Stimulated activated CD8-positive, alpha-beta memory T cell treated with anti-CD3 and anti-CD28 coated beads, Interleukin-4, amount 100 ng/mL, for 1 hour (primary cell): Measurements from ENCODE around the gene CHL1.

Experiments
- DNase-seq, 2 donors: peaks; one replicate each; pipeline ENCODE4 v3.0.0-alpha.2; 2020; ENCODE audit warnings: low read depth in 2 of 2, low spot score in 1 of 2

CHL1 gene

GRCh38 chr3:396293-396692 is 199.7 kb downstream of the CHL1 start:
- no peak for DNase-seq

DNA sequence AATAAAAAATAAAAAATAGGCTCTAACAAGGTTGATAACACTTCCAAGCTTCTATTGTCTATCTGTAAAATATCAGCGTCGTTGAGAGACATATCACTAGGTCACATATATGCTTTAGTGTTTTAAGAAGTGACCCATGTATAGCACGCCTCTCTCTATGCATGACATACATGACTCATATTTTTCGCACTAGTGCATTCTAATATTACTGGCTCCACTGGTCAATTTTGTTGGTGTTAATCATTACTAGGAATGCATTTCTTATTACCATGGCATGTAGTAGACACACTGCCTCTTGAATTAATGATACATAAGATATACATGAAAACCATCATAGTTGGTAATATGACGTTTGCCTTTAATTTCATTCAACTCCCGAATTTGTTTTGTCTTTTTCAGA is 203.1 kb downstream of the CHL1 start:
- DNase-seq = no peak

DNA sequence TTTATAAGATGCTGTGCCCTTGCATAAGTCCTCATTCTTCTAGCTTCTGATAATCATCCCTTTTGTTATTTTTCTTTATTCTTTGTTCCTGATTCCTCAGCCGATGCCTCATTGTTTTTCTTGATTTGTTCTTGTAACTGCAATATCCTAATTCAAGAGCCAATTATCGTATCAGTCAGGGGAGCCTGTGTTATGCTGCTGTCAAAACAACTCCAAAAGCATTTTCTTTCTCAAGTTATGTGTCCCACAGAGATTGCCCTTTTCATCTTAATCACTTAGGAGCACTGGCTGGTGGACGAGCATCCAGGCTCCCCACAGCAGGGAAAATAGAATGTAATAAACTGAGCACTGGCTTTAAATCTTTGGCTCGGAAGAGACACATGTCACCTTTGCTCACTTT is 207.3 kb downstream of the CHL1 start:
- no peak for DNase-seq

DNA sequence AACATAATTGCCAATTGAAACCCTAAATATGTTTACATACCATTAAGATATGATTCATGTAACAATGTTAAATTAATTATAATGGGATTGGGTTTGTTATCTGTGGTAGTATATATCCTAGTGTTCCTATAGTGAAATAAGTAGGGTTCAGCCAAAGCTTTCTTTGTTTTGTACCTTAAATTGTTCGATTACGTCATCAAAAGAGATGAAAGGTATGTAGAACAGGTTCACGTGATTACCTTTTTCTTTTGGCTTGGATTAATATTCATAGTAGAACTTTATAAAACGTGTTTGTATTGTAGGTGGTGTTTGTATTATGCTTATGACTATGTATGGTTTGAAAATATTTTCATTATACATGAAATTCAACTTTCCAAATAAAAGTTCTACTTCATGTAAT is 212.4 kb downstream of the CHL1 start:
- DNase-seq = no peak

DNA sequence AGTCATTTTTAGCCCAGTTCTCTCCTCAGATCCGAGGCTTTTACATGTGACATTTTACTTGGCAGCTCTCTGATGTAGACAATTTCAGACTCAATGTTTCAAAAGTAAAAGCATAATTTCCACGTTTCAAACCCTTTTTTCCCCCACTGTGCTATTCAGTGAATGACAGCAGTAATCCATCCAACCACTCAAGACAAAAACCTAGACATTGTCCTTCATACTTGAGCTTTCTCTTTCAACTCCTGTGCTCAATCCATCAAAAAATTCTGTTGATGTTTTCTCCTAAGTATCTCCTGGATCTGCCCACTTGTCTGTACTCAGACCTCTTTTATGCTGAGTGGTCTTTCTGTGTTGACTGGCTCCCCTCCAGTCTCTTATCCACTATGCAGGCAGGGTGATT is 214.7 kb downstream of the CHL1 start:
- no peak for DNase-seq

- no peak for DNase-seq
Observed at GRCh38 chr3:414063-414462, 217.5 kb downstream of the CHL1 start.

DNA sequence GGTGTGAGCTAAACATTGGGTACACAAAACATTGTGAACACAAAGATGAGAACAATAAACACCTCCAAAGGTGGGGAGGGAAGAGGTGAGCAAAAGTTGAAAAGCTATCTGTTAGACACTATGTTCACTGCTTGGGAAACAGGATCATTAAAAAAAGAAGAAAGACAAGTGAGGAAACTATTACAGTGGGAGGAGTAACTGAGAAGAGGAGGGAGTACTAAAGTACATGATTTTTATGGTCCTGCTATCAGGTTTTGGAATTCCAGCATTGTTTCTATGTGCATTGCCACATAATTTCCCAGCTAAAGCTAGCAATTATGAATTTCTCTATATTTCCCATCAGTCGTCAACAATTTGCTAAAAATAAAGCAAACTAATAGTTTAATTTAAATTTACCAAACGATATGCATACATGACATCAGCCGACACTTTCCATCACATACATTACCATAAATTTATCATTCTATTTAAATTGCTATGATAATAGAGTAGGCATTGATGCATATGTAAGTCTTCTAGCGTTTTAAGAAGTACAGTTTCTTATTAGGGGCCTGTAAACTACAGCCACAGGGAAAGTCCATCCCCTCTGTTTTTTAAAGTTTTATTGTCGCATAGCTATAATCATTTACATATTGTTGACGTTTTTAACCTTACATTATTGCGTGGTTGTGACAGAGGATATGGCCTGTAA is 221.8 kb downstream of the CHL1 start:
- no peak for DNase-seq

DNA sequence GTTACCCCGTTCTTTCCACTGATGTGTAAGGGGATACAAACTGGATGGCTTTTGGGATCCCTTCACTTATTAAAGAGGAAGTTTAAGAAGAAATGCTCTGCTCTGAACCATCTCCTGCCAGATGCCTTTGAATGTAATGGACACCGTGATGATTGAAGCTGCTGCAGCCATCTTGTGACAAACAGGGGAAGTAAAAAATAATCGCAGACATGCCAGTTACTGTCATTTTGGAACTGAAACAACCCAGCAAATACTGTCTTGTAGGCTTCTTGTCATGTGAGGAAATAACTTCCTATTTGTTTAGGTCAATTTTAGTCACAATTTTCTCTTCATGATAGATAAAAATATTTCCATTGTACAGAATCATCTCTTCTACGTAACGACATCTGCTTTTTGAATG is 224.0 kb downstream of the CHL1 start:
- DNase-seq = no peak

- DNase-seq = no peak
Observed at GRCh38 chr3:425079-425478, 228.5 kb downstream of the CHL1 start.

DNA sequence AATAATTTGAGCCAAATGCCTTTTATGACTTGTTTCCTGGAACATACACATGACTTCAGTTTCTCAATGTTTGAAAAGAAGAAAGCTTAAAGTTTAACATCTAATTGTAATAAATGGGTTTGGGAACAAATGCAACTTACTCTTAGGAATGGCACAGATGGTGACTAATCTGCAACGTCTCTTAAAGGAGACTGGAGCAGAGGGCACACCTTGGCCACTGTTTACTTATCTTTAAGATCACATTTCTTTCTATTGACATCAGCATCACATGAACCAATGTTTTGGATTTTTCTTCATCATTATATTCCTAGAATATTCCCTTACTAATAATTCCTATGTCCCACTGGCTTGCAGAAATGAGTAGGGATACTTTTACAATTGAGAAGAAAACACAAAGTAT is 229.5 kb downstream of the CHL1 start:
- DNase-seq = no peak

- DNase-seq = no peak
Observed at GRCh38 chr3:427128-427527, 230.6 kb downstream of the CHL1 start.

DNA sequence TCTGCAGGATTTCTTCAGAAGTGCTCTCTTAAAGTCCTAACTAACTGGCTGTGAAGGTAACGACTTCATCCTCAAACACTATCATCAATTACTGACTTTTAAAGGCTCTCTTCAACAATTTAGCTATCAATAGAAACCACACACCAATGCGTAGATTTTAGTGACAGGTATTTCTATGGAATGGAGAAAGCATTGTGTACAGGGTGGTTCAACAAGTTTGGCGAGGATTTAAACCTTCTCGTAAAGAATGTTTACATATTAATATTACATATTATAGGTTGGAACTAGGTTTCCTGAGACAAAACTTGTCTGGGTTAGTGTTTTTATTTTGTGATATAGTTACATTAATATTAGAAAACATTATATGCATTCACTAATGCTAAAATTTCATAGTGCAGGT is 233.6 kb downstream of the CHL1 start:
- DNase-seq = no peak

DNA sequence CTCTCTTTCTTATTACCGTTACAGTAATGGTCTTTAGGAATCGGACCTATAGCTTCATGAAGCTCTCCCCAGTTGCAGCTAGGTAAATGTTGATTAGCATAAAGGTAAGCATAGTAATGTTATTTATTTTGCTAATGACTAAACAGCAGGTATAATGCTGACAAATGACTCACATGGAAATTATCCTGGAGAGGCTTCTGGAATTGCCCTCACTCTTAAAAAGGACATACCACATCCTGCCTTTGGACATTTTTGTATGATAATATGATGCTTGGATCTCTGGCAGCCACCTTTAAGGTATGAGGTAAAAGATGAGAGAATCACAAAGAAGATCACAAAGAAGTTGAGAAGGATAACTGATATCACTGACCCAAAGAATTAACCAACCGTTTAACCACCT is 238.6 kb downstream of the CHL1 start:
- no peak for DNase-seq

- DNase-seq = no peak
Observed at GRCh38 chr3:436053-436452, 239.5 kb downstream of the CHL1 start.

DNA sequence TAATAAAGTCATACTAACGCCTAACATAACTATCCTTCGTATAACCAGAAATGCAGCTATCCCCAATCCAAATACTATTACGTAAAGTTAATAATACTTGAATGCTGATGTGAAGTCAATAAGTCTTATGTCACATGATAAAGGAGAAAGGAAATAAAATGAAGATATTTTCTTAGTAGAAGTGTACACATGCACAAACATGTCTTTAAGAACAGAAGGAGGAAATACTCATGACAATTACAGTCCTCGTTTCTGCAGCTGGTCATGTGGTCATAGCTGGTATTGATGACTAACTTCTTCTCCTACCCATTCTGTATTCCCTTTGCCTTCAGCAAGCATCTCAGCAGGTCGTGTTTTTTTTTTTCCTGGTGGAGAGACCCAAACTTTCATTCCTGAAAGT is 244.3 kb downstream of the CHL1 start:
- DNase-seq = no peak

DNA sequence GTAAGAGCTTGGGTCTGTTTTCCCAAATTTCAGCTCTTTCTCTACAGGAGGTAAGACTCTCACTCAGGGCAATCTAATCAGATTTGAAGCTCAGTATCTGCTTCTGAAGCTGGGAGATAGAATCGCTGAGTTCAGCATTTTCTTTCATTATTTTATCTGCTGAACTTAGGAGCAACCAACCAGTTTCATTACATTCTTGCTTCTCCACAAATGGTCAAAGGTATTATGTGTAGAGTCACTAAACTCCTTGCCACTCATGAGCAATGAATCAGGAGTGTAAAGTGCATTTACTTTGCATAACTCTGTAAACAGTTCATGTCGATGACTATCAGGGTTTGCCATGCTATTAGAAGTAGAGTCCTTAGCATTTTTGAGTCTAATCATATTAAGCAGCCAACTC is 249.4 kb downstream of the CHL1 start:
- DNase-seq = no peak

DNA sequence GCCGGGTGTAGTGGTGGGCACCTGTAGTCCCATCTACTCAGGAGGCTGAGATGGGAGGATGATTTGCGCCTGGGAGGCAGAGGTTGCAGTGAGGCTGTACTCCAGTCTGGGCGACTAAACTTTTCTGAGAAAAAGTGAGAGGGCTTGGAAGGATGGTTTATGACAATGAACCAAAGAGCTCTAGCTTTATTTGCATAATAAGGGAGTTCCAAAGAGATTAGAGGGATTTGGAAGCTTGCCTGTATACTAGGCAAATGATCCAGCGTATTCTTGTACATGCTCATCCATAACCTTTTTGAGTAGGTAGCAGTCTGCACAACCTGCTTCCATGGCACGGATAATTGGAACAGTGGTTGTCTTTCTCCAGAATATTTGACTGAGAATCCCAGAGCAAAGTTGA is 251.1 kb downstream of the CHL1 start:
- no peak for DNase-seq

DNA sequence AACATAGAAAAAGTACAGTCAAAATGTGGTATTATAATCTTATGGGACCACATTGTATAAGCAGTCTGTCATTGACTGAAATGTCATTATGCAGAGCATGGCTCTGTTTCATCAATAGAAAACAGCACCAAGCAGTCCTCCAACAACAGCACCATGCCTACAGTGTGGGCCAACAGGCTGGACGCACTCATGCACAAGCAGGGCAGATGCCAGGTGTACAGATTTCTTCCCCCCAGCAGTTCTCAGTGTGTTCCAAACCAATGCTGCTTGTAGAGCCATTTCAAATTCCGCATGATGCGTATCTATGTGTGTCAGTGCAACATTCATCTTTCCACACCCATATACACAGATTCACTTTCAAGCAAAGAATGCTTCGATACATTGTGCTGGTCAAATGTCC is 253.1 kb downstream of the CHL1 start:
- DNase-seq = no peak

GRCh38 chr3:452221-452620 is 255.7 kb downstream of the CHL1 start:
- no peak for DNase-seq

DNA sequence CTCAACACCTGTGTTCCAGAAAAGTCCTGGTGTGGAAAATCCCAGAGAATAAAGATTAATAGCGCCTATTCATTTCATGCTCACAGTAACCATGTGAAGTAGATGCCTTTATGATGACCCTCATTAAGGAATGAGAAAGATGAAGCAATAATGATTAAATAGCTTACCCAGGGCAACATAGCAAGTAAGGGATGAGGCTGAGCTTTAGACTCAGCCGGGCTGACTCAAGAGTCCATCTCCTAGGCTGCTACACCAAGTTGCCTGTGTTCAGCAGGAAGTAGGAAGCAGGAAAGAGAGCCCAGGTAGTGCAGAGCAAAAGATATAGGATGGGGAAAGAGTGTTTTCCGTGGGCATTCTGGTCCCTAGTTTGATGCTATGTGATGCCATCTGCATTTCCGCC is 256.5 kb downstream of the CHL1 start:
- DNase-seq = no peak

DNA sequence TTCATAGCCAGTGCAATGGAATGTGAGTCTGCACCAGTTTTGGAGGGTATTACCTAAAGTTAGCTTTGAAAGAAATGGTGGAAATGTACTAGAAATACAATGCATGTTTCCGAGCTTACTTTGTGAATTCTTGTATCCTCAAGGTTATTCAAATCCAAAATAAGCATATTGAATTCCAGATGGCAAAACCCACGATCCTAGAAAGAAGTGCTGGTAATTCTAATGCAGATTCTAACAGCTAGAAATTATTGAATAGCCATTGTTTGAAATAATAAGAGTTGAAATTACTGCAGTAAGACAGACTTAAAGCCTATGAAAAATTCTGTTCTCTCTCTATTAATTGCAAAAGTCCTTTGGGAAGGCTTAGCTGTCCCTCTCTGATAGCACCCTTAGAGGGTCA is 258.4 kb downstream of the CHL1 start:
- DNase-seq = no peak

DNA sequence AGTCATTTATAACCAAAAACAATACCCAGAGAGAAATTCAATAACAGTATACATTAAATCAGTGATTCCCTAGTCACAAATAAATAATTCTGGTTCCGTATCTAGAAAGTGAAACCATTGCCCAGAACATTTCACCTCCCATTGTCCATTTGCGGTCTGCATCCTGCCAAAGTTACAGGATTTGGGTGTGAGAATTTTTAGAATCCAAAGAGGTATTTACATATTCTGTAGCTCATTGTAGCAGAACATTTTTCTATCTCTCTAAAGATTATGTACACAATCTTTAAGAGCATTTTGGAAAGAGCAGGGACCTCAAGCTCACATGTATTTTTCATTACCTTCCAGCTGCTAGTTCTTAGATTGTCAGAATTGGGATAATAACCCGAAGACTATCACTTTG is 261.6 kb downstream of the CHL1 start:
- no peak for DNase-seq

DNA sequence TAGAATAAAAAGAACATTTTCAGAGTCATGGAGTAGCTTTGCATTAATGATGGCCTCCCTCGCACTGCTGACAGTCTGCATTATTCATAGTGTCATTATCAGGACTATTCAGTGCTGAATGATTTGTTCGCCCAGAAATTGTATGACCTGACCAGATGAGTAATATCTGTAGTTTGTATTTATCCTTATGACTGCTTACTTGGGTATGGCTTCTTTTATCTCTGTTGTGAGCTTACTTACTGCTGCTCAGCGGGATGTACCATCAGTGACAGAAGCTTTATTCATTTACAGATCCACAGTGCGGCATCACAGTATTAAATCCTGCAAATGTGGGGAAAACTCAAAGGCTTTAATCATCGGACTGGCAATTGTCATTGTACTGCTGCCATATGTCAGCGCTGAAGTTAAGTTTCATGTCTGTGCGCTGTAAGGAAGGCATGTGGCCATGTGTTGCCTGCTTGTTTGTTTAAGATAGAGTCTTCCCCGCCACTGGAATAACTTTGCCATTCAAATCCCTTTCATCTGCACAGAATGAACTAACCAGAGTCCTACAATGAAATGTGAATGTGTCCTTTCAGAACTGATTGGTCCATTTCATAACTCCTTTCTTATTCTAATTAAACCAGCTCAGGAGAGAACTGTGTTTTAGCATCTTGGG is 262.2 kb downstream of the CHL1 start:
- DNase-seq = no peak
